C4-2B (cell line): ENCODE measurements around the gene LCNL1.

Experiments used
- ZFX ChIP-seq: fragments of 450-650 bp; IDR thresholded peaks from 2 replicates; pipeline ENCODE4 v1.6.1; 2017
- TF ChIP-seq, protein P1 (sequence below): fragments of 450-650 bp; conservative IDR thresholded peaks from 2 replicates; pipeline ENCODE4 v1.5.1; 2017; ENCODE audit warnings: mild to moderate bottlenecking

DNA sequence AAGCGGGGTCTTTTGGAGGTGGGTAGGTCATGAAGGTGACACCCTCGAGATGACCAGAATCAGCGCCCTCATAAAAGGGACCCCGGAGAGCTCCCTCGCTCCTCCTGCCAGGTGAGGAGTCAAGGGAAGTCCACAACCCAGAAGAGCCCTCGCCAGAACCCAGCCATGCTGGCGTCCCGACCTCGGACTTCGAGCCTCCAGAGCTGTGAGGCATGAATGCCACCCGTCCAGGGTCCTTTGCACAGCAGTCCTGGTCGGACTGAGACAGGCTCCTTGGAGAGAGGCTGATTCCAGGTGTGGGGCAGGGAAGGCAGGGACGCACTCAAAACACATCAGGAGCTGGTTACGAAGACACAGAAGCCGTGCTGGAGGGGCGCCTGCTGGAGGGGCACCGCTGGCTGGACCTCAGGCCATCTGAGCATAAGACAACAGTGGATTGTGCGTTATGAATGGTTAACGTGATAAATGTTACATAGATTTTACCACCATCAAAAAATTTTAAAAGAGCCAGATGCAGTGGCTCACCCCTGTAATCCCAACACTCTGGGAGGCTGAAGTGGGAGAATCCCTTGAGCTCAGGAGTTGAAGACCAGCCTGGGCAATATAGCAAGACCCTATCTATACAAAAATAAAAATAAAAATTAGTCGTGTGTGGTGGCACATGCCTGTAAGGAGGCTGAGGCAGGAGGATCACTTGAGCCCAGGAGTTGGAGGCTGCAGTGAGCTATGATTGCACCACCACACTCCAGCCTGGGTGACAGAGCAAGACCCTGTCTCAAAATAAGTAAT lies 19.3 kb downstream of the LCNL1 start:
- TF ChIP-seq, protein P1, sequence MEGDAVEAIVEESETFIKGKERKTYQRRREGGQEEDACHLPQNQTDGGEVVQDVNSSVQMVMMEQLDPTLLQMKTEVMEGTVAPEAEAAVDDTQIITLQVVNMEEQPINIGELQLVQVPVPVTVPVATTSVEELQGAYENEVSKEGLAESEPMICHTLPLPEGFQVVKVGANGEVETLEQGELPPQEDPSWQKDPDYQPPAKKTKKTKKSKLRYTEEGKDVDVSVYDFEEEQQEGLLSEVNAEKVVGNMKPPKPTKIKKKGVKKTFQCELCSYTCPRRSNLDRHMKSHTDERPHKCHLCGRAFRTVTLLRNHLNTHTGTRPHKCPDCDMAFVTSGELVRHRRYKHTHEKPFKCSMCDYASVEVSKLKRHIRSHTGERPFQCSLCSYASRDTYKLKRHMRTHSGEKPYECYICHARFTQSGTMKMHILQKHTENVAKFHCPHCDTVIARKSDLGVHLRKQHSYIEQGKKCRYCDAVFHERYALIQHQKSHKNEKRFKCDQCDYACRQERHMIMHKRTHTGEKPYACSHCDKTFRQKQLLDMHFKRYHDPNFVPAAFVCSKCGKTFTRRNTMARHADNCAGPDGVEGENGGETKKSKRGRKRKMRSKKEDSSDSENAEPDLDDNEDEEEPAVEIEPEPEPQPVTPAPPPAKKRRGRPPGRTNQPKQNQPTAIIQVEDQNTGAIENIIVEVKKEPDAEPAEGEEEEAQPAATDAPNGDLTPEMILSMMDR: no peak
- no peak for TF ChIP-seq ZFX
